Measurements from ENCODE around the gene TDRD9.

Gene TDRD9

GRCh38 chr14:104016873-104017650 lies 88.8 kb downstream of the TDRD9 start:
- no peak for TF ChIP-seq POLR2AphosphoS5 (IDR thresholded peaks at IDR 0.05; ENCODE audit: low read depth, low read length)
- TF ChIP-seq SIN3A (IDR thresholded peaks at IDR 0.05; ENCODE audit: borderline replicate concordance, insufficient read depth, low read length): no peak
- TF ChIP-seq REST (IDR thresholded peaks at IDR 0.05; ENCODE audit: insufficient read depth in 1 of 2, low read depth in 2 of 2, low read length in 2 of 2): no peak
- TF ChIP-seq TAF1 (IDR thresholded peaks at IDR 0.05; ENCODE audit: borderline replicate concordance, insufficient read depth, low read length): no peak
- no peak for TF ChIP-seq FOXP2 (optimal IDR thresholded peaks at IDR 0.05; ENCODE audit: borderline replicate concordance, extremely low read depth, extremely low read length, insufficient read depth)

GRCh38 chr14:104019029-104019428 lies 90.8 kb downstream of the TDRD9 start:
- TF ChIP-seq REST (IDR thresholded peaks at IDR 0.05; ENCODE audit: insufficient read depth in 1 of 2, low read depth in 2 of 2, low read length in 2 of 2) (no peak), TAF1 (IDR thresholded peaks at IDR 0.05; ENCODE audit: borderline replicate concordance, insufficient read depth, low read length) (no peak), FOXP2 (optimal IDR thresholded peaks at IDR 0.05; ENCODE audit: borderline replicate concordance, extremely low read depth, extremely low read length, insufficient read depth) (no peak), SIN3A (IDR thresholded peaks at IDR 0.05; ENCODE audit: borderline replicate concordance, insufficient read depth, low read length) (no peak), POLR2AphosphoS5 (IDR thresholded peaks at IDR 0.05; ENCODE audit: low read depth, low read length) (no peak)

- no peak for TF ChIP-seq SIN3A (IDR thresholded peaks at IDR 0.05; ENCODE audit: borderline replicate concordance, insufficient read depth, low read length)
Measured at GRCh38 chr14:104019806-104020205, 91.5 kb downstream of the TDRD9 start.

GRCh38 chr14:104020471-104020870 lies 92.2 kb downstream of the TDRD9 start:
- TF ChIP-seq POLR2AphosphoS5 (IDR thresholded peaks at IDR 0.05; ENCODE audit: low read depth, low read length) (no peak), FOXP2 (optimal IDR thresholded peaks at IDR 0.05; ENCODE audit: borderline replicate concordance, extremely low read depth, extremely low read length, insufficient read depth) (no peak), REST (IDR thresholded peaks at IDR 0.05; ENCODE audit: insufficient read depth in 1 of 2, low read depth in 2 of 2, low read length in 2 of 2) (no peak), TAF1 (IDR thresholded peaks at IDR 0.05; ENCODE audit: borderline replicate concordance, insufficient read depth, low read length) (no peak), SIN3A (IDR thresholded peaks at IDR 0.05; ENCODE audit: borderline replicate concordance, insufficient read depth, low read length) (no peak)

- no peak for TF ChIP-seq REST (IDR thresholded peaks at IDR 0.05; ENCODE audit: insufficient read depth in 1 of 2, low read depth in 2 of 2, low read length in 2 of 2)
- no peak for TF ChIP-seq SIN3A (IDR thresholded peaks at IDR 0.05; ENCODE audit: borderline replicate concordance, insufficient read depth, low read length)
- TF ChIP-seq POLR2AphosphoS5 (IDR thresholded peaks at IDR 0.05; ENCODE audit: low read depth, low read length): no peak
- TF ChIP-seq TAF1 (IDR thresholded peaks at IDR 0.05; ENCODE audit: borderline replicate concordance, insufficient read depth, low read length): no peak
- no peak for TF ChIP-seq FOXP2 (optimal IDR thresholded peaks at IDR 0.05; ENCODE audit: borderline replicate concordance, extremely low read depth, extremely low read length, insufficient read depth)
Measured at GRCh38 chr14:104023325-104024055, 95.2 kb downstream of the TDRD9 start.
